H9 (cell line): ENCODE data around the gene PDCD11. TPM values are rescaled to one million over a fixed set of nuclear protein-coding genes. Genes with fewer than 3 reads are reported as not detected.

Experiments
- DNase-seq: peaks from one replicate; pipeline ENCODE4 v3.0.0-alpha.2; 2017
- H2AFZ ChIP-seq: one replicate; pipeline ENCODE4 v1.6.1; 2013; ENCODE audit warnings: mild to moderate bottlenecking, low read length, control low read depth, moderate library complexity
- H2AK5ac ChIP-seq: 2 replicates; pipeline ENCODE4 v1.6.1; 2013; ENCODE audit warnings: low read length, control low read depth, mixed read lengths; ENCODE audit not compliant: insufficient read length
- H2BK120ac ChIP-seq: one replicate; pipeline ENCODE4 v1.6.1; 2013; ENCODE audit warnings: low read depth, mild to moderate bottlenecking, low read length, control low read depth, inconsistent platforms; ENCODE audit not compliant: poor library complexity, severe bottlenecking
- H2BK12ac ChIP-seq: 2 replicates; pipeline ENCODE4 v1.6.1; 2013; ENCODE audit warnings: low read length, control low read depth, mixed read lengths, low read depth; ENCODE audit not compliant: insufficient read length
- H2BK15ac ChIP-seq: 2 replicates; pipeline ENCODE4 v1.6.1; 2013; ENCODE audit warnings: low read depth, low read length, control low read depth
- H2BK20ac ChIP-seq: one replicate; pipeline ENCODE4 v1.6.1; 2013; ENCODE audit warnings: low read depth, mild to moderate bottlenecking, low read length, control low read depth, inconsistent platforms; ENCODE audit not compliant: poor library complexity, severe bottlenecking
- H2BK5ac ChIP-seq: 2 replicates; pipeline ENCODE4 v1.6.1; 2013; ENCODE audit warnings: low read length, control low read depth, mixed read lengths; ENCODE audit not compliant: insufficient read length
- H3K14ac ChIP-seq: 2 replicates; pipeline ENCODE4 v1.6.1; 2013; ENCODE audit warnings: low read length, control low read depth; ENCODE audit not compliant: insufficient read depth
- H3K18ac ChIP-seq: 2 replicates; pipeline ENCODE4 v1.6.1; 2013; ENCODE audit warnings: low read depth, mild to moderate bottlenecking, mixed read lengths, low read length, control low read depth; ENCODE audit not compliant: insufficient read length
- H3K23ac ChIP-seq: 2 replicates; pipeline ENCODE4 v1.6.1; 2013; ENCODE audit warnings: low read length, control low read depth, mixed read lengths, low read depth; ENCODE audit not compliant: insufficient read length
- H3K23me2 ChIP-seq: 2 replicates; pipeline ENCODE4 v1.6.1; 2013; ENCODE audit warnings: low read depth, mild to moderate bottlenecking, mixed read lengths, low read length, control low read depth; ENCODE audit not compliant: insufficient read length, poor library complexity, severe bottlenecking
- H3K27ac ChIP-seq: 2 replicates; pipeline ENCODE4 v1.5.1; 2013; ENCODE audit warnings: low read length, control low read depth, mixed read lengths, low read depth; ENCODE audit not compliant: insufficient read length
- H3K27me3 ChIP-seq: 2 replicates; pipeline ENCODE4 v1.6.1; 2013; ENCODE audit warnings: low read length, control low read depth, inconsistent platforms; ENCODE audit not compliant: insufficient read depth
- H3K4ac ChIP-seq: 2 replicates; pipeline ENCODE4 v1.6.1; 2013; ENCODE audit warnings: low read depth, mild to moderate bottlenecking, control low read depth, inconsistent platforms, low read length, moderate library complexity
- H3K4me1 ChIP-seq: 2 replicates; pipeline ENCODE4 v1.6.1; 2013; ENCODE audit warnings: low read length, control low read depth, inconsistent platforms; ENCODE audit not compliant: insufficient read depth
- H3K4me2 ChIP-seq: 2 replicates; pipeline ENCODE4 v1.6.1; 2013; ENCODE audit warnings: low read length, control low read depth, mixed read lengths; ENCODE audit not compliant: insufficient read length, insufficient read depth
- H3K56ac ChIP-seq: 2 replicates; pipeline ENCODE4 v1.6.1; 2013; ENCODE audit warnings: low read depth, mild to moderate bottlenecking, mixed read lengths, low read length, control low read depth; ENCODE audit not compliant: insufficient read length
- H3K79me1 ChIP-seq: 2 replicates; pipeline ENCODE4 v1.6.1; 2013; ENCODE audit warnings: low read depth, mild to moderate bottlenecking, moderate library complexity, low read length, control low read depth, inconsistent platforms; ENCODE audit not compliant: insufficient read depth, poor library complexity, severe bottlenecking
- H3K79me2 ChIP-seq: 2 replicates; pipeline ENCODE4 v1.6.1; 2013; ENCODE audit warnings: low read length, control low read depth, inconsistent platforms; ENCODE audit not compliant: insufficient read depth
- H3K9ac ChIP-seq: 2 replicates; pipeline ENCODE4 v1.6.1; 2013; ENCODE audit warnings: low read length, control low read depth, mixed read lengths; ENCODE audit not compliant: insufficient read length; ENCODE audit errors: extremely low read depth
- H3K9me3 ChIP-seq: one replicate; pipeline ENCODE4 v1.6.1; 2013; ENCODE audit warnings: low read depth, low read length, inconsistent platforms; ENCODE audit not compliant: control insufficient read depth
- H3T11ph ChIP-seq: one replicate; pipeline ENCODE4 v1.6.1; 2013; ENCODE audit warnings: mild to moderate bottlenecking, low read length, control low read depth, inconsistent platforms
- H4K20me1 ChIP-seq: one replicate; pipeline ENCODE4 v1.6.1; 2013; ENCODE audit not compliant: control insufficient read depth, insufficient read length, insufficient read depth
- H4K5ac ChIP-seq: 2 replicates; pipeline ENCODE4 v1.6.1; 2013; ENCODE audit warnings: low read depth, mild to moderate bottlenecking, mixed read lengths, low read length, control low read depth; ENCODE audit not compliant: insufficient read length
- H4K8ac ChIP-seq: replicated peaks from 2 replicates; pipeline ENCODE4 v1.6.1; 2013; ENCODE audit warnings: low read length, control low read depth, mixed read lengths, low read depth; ENCODE audit not compliant: insufficient read length
- H4K91ac ChIP-seq: 2 replicates; pipeline ENCODE4 v1.6.1; 2013; ENCODE audit warnings: low read depth, mild to moderate bottlenecking, moderate library complexity, mixed read lengths, low read length, control low read depth; ENCODE audit not compliant: insufficient read length
- H3K27ac Mint-ChIP-seq, 3 experiments: 2 replicates in 2 of 3; 3 replicates in 1 of 3; pipeline ENCODE4 v1.8.0; 2020 to 2021; ENCODE audit warnings: mixed read lengths in 3 of 3, mild to moderate bottlenecking in 1 of 3, moderate library complexity in 1 of 3
- H3K27me3 Mint-ChIP-seq: 2 replicates; pipeline ENCODE4 v1.8.0; 2021; ENCODE audit warnings: low read depth, mild to moderate bottlenecking, moderate library complexity, mixed read lengths
- H3K36me3 Mint-ChIP-seq, 3 experiments: 2 replicates in 2 of 3; 3 replicates in 1 of 3; pipeline ENCODE4 v1.8.0; 2020 to 2021; ENCODE audit warnings: low read depth in 3 of 3, mixed read lengths in 3 of 3; ENCODE audit not compliant: insufficient read depth in 1 of 3
- H3K4me1 Mint-ChIP-seq, 2 experiments: 2 replicates each; pipeline ENCODE4 v1.8.0; 2020; ENCODE audit warnings: mixed read lengths in 2 of 2
- H3K4me3 Mint-ChIP-seq, 2 experiments: 2 replicates in 1 of 2; 3 replicates in 1 of 2; pipeline ENCODE4 v1.8.0; 2020 to 2021; ENCODE audit warnings: mild to moderate bottlenecking in 2 of 2, mixed read lengths in 2 of 2, moderate library complexity in 1 of 2
- H3K9me3 Mint-ChIP-seq, 2 experiments: 2 replicates in 1 of 2; 3 replicates in 1 of 2; pipeline ENCODE4 v1.8.0; 2020; ENCODE audit warnings: mild to moderate bottlenecking in 2 of 2, mixed read lengths in 2 of 2, moderate library complexity in 1 of 2
- CTCF ChIP-seq: fragments of 200-600 bp; sonication (generic); conservative IDR thresholded peaks from 3 replicates; pipeline ENCODE4 v1.8.0; 2021; ENCODE audit warnings: antibody characterized with exemption, mild to moderate bottlenecking
- WGBS: extraction: QIAGEN DNeasy Blood & Tissue Kit; methylation state at CpG from one replicate; pipeline ENCODE4 v1.1.7; 2013; ENCODE audit warnings: missing lambda C conversion rate, low lambda C conversion rate, mixed read lengths; ENCODE audit not compliant: insufficient read length; ENCODE audit errors: extremely low coverage; 5-methylcytosine and 5-hydroxymethylcytosine counted together
- total RNA-seq: library from RNA; stranded (reverse); gene quantifications from 2 replicates; pipeline ENCODE4 v1.2.1, GENCODE V29; 2021

The PDCD11 gene
- total RNA-seq, 1 experiment from 2014 or later = 99.5 TPM

DNA sequence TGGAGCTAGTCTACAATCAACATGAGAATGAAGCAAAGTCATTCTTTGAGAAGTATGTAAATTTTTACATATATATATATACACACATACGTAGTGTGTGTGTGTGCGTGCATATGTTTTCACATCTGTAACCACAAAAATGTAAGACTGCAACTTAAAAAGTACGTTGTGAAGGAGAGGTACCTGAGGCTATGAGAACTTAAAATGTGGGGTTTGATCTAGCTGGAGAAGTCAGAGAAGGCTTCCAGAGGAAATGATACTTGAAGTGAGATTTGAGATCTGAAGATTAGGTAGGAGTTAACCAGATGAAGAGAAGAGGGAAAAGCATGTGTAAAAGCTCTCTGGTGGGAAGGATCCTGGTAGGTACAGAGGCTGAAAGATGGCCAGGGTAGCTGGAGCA, 22.9 kb upstream of the PDCD11 start:
- Histone ChIP-seq H3K27ac (no peak overlapping the region), H3K56ac (no peak overlapping the region), H3K9ac (no peak overlapping the region), H3K23ac (no peak overlapping the region), H3K27me3 (no peaks in the 10 kb centered on the region), H4K20me1 (no peaks in the 10 kb centered on the region), H3K18ac (no peak overlapping the region), H4K5ac (no peak overlapping the region), H4K8ac (no peak overlapping the region), H3K4ac (no peak overlapping the region), H3K23me2 (peaks cover 3% of the 10 kb centered on the region), H3T11ph (no peak overlapping the region), H2BK20ac (no peak overlapping the region), H4K91ac (no peak overlapping the region), H2BK120ac (no peak overlapping the region), H3K4me1 (no peaks in the 10 kb centered on the region), H2AFZ (no peak overlapping the region), H3K9me3 (no peaks in the 10 kb centered on the region), H3K79me2 (no peaks in the 10 kb centered on the region), H3K4me2 (no peak overlapping the region), H2BK15ac (no peak overlapping the region), H2AK5ac (no peak overlapping the region), H3K79me1 (no peaks in the 10 kb centered on the region), H2BK5ac (no peak overlapping the region), H2BK12ac (no peak overlapping the region), H3K14ac (no peak overlapping the region)
- no peak for DNase-seq
- Mint-ChIP-seq H3K4me1 (peaks cover 2 to 7% of the 10 kb centered on the region in 2 experiments; a peak in 2 of 4 replicates), H3K27ac (no peak overlapping the region; a peak in 2 of 7 replicates), H3K4me3 (no peak overlapping the region), H3K27me3 (no peaks in the 10 kb centered on the region), H3K36me3 (peaks cover 10 to 29% (median 15%) of the 10 kb centered on the region in 3 experiments; a peak in 5 of 7 replicates), H3K9me3 (no peaks in the 10 kb centered on the region)
- WGBS = no CpG with 5 or more reads among the region's 3 CpGs
- TF ChIP-seq CTCF = no peak
